Neural cell (in vitro differentiated cells): ENCODE measurements around the gene TBC1D14.

Experiments
- CTCF ChIP-seq: fragments of 450-650 bp; IDR thresholded peaks from 2 replicates; pipeline ENCODE4 v1.5.1; 2014; ENCODE audit warnings: antibody characterized with exemption, mild to moderate bottlenecking, moderate library complexity; ENCODE audit not compliant: poor library complexity, severe bottlenecking
- RAD21 ChIP-seq: fragments of 450-650 bp; conservative IDR thresholded peaks from 2 replicates; pipeline ENCODE4 v1.6.1; 2014; ENCODE audit warnings: antibody characterized with exemption, mild to moderate bottlenecking, moderate library complexity

GRCh38 chr4:7029212-7029611, 119.6 kb downstream of the TBC1D14 start:
- TF ChIP-seq CTCF (no peak), RAD21 (no peak)
